ENCODE measurements around the gene MYH8. TPM values are rescaled to one million over a fixed set of nuclear protein-coding genes. Genes with fewer than 3 reads are reported as not detected.

Gene MYH8
- total RNA-seq, 2 donors from 2014 or later: not detected

Other genes starting within 250 kb of the MYH8 start
- gene GAS7, start 223.3 kb downstream of the MYH8 start, total RNA-seq: 1 to 10 TPM in 1 of 2 donors, under 1 TPM in 1; 0.35 to 2.9 TPM
- not detected for gene MYH13, start 48.9 kb downstream of the MYH8 start, total RNA-seq
- not detected for gene MYH4, start 47.6 kb upstream of the MYH8 start, total RNA-seq
- gene MYH1, start 96.6 kb upstream of the MYH8 start, total RNA-seq: not detected
- gene MYH2, start 127.7 kb upstream of the MYH8 start, total RNA-seq: not detected
- 1 to 10 TPM; 2.0 to 5.1 TPM for gene MYH3, start 235.4 kb upstream of the MYH8 start, total RNA-seq

Measured in activated naive CD4-positive, alpha-beta T cell treated with anti-CD3 and anti-CD28 coated beads, Interleukin-2, amount 50 U/mL, for 72 hours (primary cell).